Activated CD4-positive, alpha-beta memory T cell treated with anti-CD3 and anti-CD28 coated beads for 36 hours (primary cell): Measurements from ENCODE around the gene MVP. TPM values are rescaled to one million over a fixed set of nuclear protein-coding genes. Genes with fewer than 3 reads are reported as not detected.
"Not testable (repeated sequence)": the region's sequence is repeated elsewhere in the genome, so short reads cannot be mapped to it uniquely, and the experiment has no call there.

Experiments
- CTCF ChIA-PET: fragments of 350-600 bp; sonication (Branson Sonifier 250); formaldehyde crosslinking; loops from one replicate; lab custom pipeline; 2021; ENCODE audit warnings: antibody characterized with exemption, inconsistent platforms; lab: Charles Lee
- POLR2A ChIA-PET: fragments of 350-600 bp; sonication (Branson Sonifier 250); formaldehyde crosslinking; loops from one replicate; lab custom pipeline; 2021; ENCODE audit warnings: antibody characterized with exemption; lab: Charles Lee
- DNase-seq: peaks from one replicate; pipeline ENCODE4 v3.0.0-alpha.2; 2020
- H3K27ac Mint-ChIP-seq: one replicate; pipeline ENCODE4 v1.8.0; 2021; ENCODE audit warnings: mixed read lengths
- H3K27me3 Mint-ChIP-seq: one replicate; pipeline ENCODE4 v1.8.0; 2021; ENCODE audit warnings: mixed read lengths
- H3K36me3 Mint-ChIP-seq: one replicate; pipeline ENCODE4 v1.8.0; 2021; ENCODE audit warnings: mixed read lengths
- H3K4me1 Mint-ChIP-seq: one replicate; pipeline ENCODE4 v1.8.0; 2021; ENCODE audit warnings: low read depth, mixed read lengths
- H3K4me3 Mint-ChIP-seq: one replicate; pipeline ENCODE4 v1.8.0; 2021; ENCODE audit warnings: mild to moderate bottlenecking, mixed read lengths
- H3K9me3 Mint-ChIP-seq: one replicate; pipeline ENCODE4 v1.8.0; 2021; ENCODE audit warnings: mixed read lengths
- intact Hi-C: fragments of 100-400 bp; cut with micrococcal nuclease; formaldehyde crosslinking; loops from one replicate; pipeline ENCODE4 v1.15.1; 2023
- total RNA-seq, 2 experiments: library from RNA; stranded (reverse); gene quantifications; one replicate each; pipeline ENCODE4 v1.2.3, GENCODE V29; 2021

Gene MVP
- total RNA-seq, 2 experiments from 2014 or later = 149 to 156 TPM

GRCh38 chr16:29789775-29790182 lies 30.5 kb upstream of the MVP start:
- CTCF ChIA-PET = interaction anchor here (0.7 to 3.1 kb wide), 22 partner anchors 9 to 242 kb away, joined by 3 to 42 read pairs (median 6); partner anchors contain the start of genes C16orf54, MAZ, PAGR1 and TAOK2
- Mint-ChIP-seq H3K27ac (peak overlapping the region; percentile 97), H3K4me1 (peaks cover 44% of the 10 kb centered on the region), H3K9me3 (no peaks in the 10 kb centered on the region), H3K4me3 (peak overlapping the region; percentile 100), H3K27me3 (no peaks in the 10 kb centered on the region), H3K36me3 (peaks cover 31% of the 10 kb centered on the region)
- DNase-seq = no peak
- intact Hi-C loops = loop anchor here (2.0 kb wide), 3 partner anchors 45 to 89 kb away; partner anchors contain the start of gene C16orf54
- POLR2A ChIA-PET = interaction anchor here (0.8 to 2.7 kb wide), 19 partner anchors 10 to 567 kb away, joined by 3 to 29 read pairs (median 4); partner anchors contain the start of genes C16orf54, HIRIP3, KCTD13 and MAZ

GRCh38 chr16:29790183-29790948 lies 29.9 kb upstream of the MVP start, which contains the start of gene KIF22:
KIF22 (plus strand) TSS chr16:29790751; CDS start chr16:29790760, 9 bp downstream.
- peak; percentile 100 for DNase-seq
- Mint-ChIP-seq H3K27ac (peak within 1 kb of the TSS; percentile 97), H3K27me3 (no peaks in the 10 kb centered on the region), H3K4me1 (peaks cover 38% of the 10 kb centered on the region), H3K36me3 (peaks cover 34% of the 10 kb centered on the region), H3K4me3 (peak within 1 kb of the TSS; percentile 100), H3K9me3 (no peaks in the 10 kb centered on the region)
- CTCF ChIA-PET = interaction anchor here (0.7 to 3.1 kb wide), 24 partner anchors 8 to 242 kb away, joined by 3 to 42 read pairs (median 4); partner anchors contain the start of genes C16orf54, MAZ, PAGR1 and TAOK2
- POLR2A ChIA-PET = interaction anchor here (0.6 to 2.7 kb wide), 22 partner anchors 10 to 567 kb away, joined by 3 to 29 read pairs (median 4); partner anchors contain the start of genes C16orf54, HIRIP3, KCTD13 and MAZ
- intact Hi-C loops = loop anchor here (2.0 kb wide), 3 partner anchors 46 to 90 kb away; partner anchors contain the start of gene C16orf54

GRCh38 chr16:29790949-29791844 lies 29.1 kb upstream of the MVP start:
- intact Hi-C loops = loop anchor here (1.0 to 2.0 kb wide), 4 partner anchors 14 to 90 kb away; partner anchors contain the start of gene C16orf54
- H3K36me3 Mint-ChIP-seq = peaks cover 37% of the 10 kb centered on the region
- CTCF ChIA-PET = interaction anchor here (1.0 to 3.1 kb wide), 22 partner anchors 7 to 241 kb away, joined by 3 to 42 read pairs (median 6); partner anchors contain the start of genes C16orf54 and PAGR1
- POLR2A ChIA-PET = interaction anchor here (0.6 to 2.7 kb wide), 18 partner anchors 11 to 204 kb away, joined by 3 to 29 read pairs (median 4); partner anchors contain the start of genes C16orf54, HIRIP3, KCTD13 and MAZ
- H3K27me3 Mint-ChIP-seq = no peaks in the 10 kb centered on the region
- no peaks in the 10 kb centered on the region for H3K9me3 Mint-ChIP-seq
- H3K27ac Mint-ChIP-seq = peak overlapping the region; percentile 97
- H3K4me1 Mint-ChIP-seq = peaks cover 35% of the 10 kb centered on the region
- no peak for DNase-seq
- H3K4me3 Mint-ChIP-seq = peak overlapping the region; percentile 100

- Mint-ChIP-seq H3K27ac (peak overlapping the region; percentile 97), H3K4me3 (peak overlapping the region; percentile 100), H3K4me1 (peaks cover 35% of the 10 kb centered on the region), H3K27me3 (no peaks in the 10 kb centered on the region), H3K9me3 (no peaks in the 10 kb centered on the region), H3K36me3 (peaks cover 42% of the 10 kb centered on the region)
- ChIA-PET POLR2A (interaction anchor here (1.5 to 2.7 kb wide), 2 partner anchors 11 to 24 kb away, joined by 6 to 11 read pairs; partner anchors contain the start of gene PAGR1), CTCF (interaction anchor here (1.1 to 2.7 kb wide), 5 partner anchors 24 to 240 kb away, joined by 3 to 16 read pairs (median 7); partner anchors contain the start of gene PAGR1)
- DNase-seq = no peak
- intact Hi-C loops = loop anchor here (1.0 to 2.0 kb wide), 4 partner anchors 13 to 91 kb away; partner anchors contain the start of gene C16orf54
Measured at GRCh38 chr16:29791845-29792807, 28.1 kb upstream of the MVP start.

- CTCF ChIA-PET = interaction anchor here (1.5 to 2.0 kb wide), 3 partner anchors 8 to 93 kb away, joined by 5 to 7 read pairs (median 6); no protein-coding TSS in a partner anchor
- H3K27ac Mint-ChIP-seq, intact Hi-C loops, DNase-seq, H3K9me3 Mint-ChIP-seq, H3K4me3 Mint-ChIP-seq, H3K27me3 Mint-ChIP-seq: not testable (repeated sequence)
- Mint-ChIP-seq H3K4me1 (peaks cover 31% of the 10 kb centered on the region), H3K36me3 (peaks cover 51% of the 10 kb centered on the region)
- POLR2A ChIA-PET = interaction anchor here (1.5 kb wide), 1 partner anchor 10 kb away, joined by 6 read pairs; no protein-coding TSS in a partner anchor
Measured at GRCh38 chr16:29793153-29793552, 27.1 kb upstream of the MVP start.

GRCh38 chr16:29794231-29794710 lies 26.0 kb upstream of the MVP start:
- ChIA-PET POLR2A (interaction anchor here (1.3 kb wide), 1 partner anchor 10 kb away, joined by 5 read pairs; no protein-coding TSS in a partner anchor), CTCF (interaction anchor here (1.1 to 2.0 kb wide), 4 partner anchors 9 to 238 kb away, joined by 3 to 6 read pairs (median 4); no protein-coding TSS in a partner anchor)
- no peaks in the 10 kb centered on the region for H3K9me3 Mint-ChIP-seq
- no peak for DNase-seq
- no peaks in the 10 kb centered on the region for H3K27me3 Mint-ChIP-seq
- peaks cover 60% of the 10 kb centered on the region for H3K36me3 Mint-ChIP-seq
- H3K4me1 Mint-ChIP-seq = peaks cover 28% of the 10 kb centered on the region
- H3K27ac Mint-ChIP-seq = no peak overlapping the region
- intact Hi-C loops = no loop called here
- no peak overlapping the region for H3K4me3 Mint-ChIP-seq

GRCh38 chr16:29802416-29802935 lies 17.8 kb upstream of the MVP start:
- POLR2A ChIA-PET = interaction anchor here (0.7 to 3.5 kb wide), 3 partner anchors 9 to 263 kb away, joined by 3 to 29 read pairs (median 6); partner anchors contain the start of genes ALDOA and KIF22
- intact Hi-C loops = no loop called here
- no peak overlapping the region for H3K4me3 Mint-ChIP-seq

GRCh38 chr16:29804020-29804419 lies 16.2 kb upstream of the MVP start:
- Mint-ChIP-seq H3K36me3 (peaks cover 62% of the 10 kb centered on the region), H3K27me3 (no peaks in the 10 kb centered on the region), H3K9me3 (no peaks in the 10 kb centered on the region), H3K4me3 (peak overlapping the region; percentile 92), H3K4me1 (peaks cover 27% of the 10 kb centered on the region), H3K27ac (peak overlapping the region; percentile 97)
- POLR2A ChIA-PET = interaction anchor here (0.6 to 3.5 kb wide), 7 partner anchors 9 to 192 kb away, joined by 3 to 29 read pairs (median 5); partner anchors contain the start of genes INO80E, KCTD13, KIF22 and MVP
- no peak for DNase-seq
- CTCF ChIA-PET = interaction anchor here (0.6 to 4.8 kb wide), 12 partner anchors 8 to 229 kb away, joined by 3 to 32 read pairs (median 5); partner anchors contain the start of genes KIF22 and PAGR1
- intact Hi-C loops = loop anchor here (2.0 kb wide), 3 partner anchors 57 to 847 kb away; partner anchors contain the start of genes CDIPT and PRR14

More at GRCh38 chr16:29802416-29802935, 17.8 kb upstream of the MVP start:
- Mint-ChIP-seq H3K27ac (no peak overlapping the region), H3K36me3 (peaks cover 62% of the 10 kb centered on the region), H3K27me3 (no peaks in the 10 kb centered on the region), H3K9me3 (no peaks in the 10 kb centered on the region), H3K4me1 (peaks cover 16% of the 10 kb centered on the region)
- CTCF ChIA-PET = interaction anchor here (0.6 to 4.8 kb wide), 7 partner anchors 13 to 230 kb away, joined by 3 to 32 read pairs (median 3); partner anchors contain the start of gene KIF22
- no peak for DNase-seq
